Natural killer cell (primary cell): ENCODE measurements around the gene RPEL1. TPM values are rescaled to one million over a fixed set of nuclear protein-coding genes. Genes with fewer than 3 reads are reported as not detected.
"Not testable (repeated sequence)": the region's sequence is repeated elsewhere in the genome, so short reads cannot be mapped to it uniquely, and the experiment has no call there.

Source experiments
- ATAC-seq, 3 donors: fragments of 150-1000 bp in 2 of 3; fragments of 200-7000 bp in 1 of 3; cut with Tn5 transposase; 1 replicate in 1 of 3; 2 replicates in 2 of 3; pipeline ENCODE4 v1.10.0; 2021; ENCODE audit warnings: mild to moderate bottlenecking in 2 of 3, moderate library complexity in 2 of 3
- DNase-seq, 2 donors: peaks; one replicate each; pipeline versions ENCODE4 v3.0.0 to v3.0.0-alpha.2; 2013 to 2021; ENCODE audit warnings: mixed read lengths in 1 of 2
- H3K27ac ChIP-seq: one replicate; pipeline ENCODE4 v1.5.1; 2013; ENCODE audit warnings: mild to moderate bottlenecking, low read length
- H3K27me3 ChIP-seq: one replicate; pipeline ENCODE4 v1.6.1; 2013; ENCODE audit warnings: low read length; ENCODE audit not compliant: control insufficient read depth, insufficient read depth
- H3K36me3 ChIP-seq: one replicate; pipeline ENCODE4 v1.6.1; 2013; ENCODE audit warnings: low read length; ENCODE audit not compliant: control insufficient read depth, insufficient read depth
- H3K4me1 ChIP-seq: one replicate; pipeline ENCODE4 v1.6.1; 2013; ENCODE audit warnings: low read length; ENCODE audit not compliant: control insufficient read depth, insufficient read depth
- H3K4me3 ChIP-seq: one replicate; pipeline ENCODE4 v1.5.1; 2013; ENCODE audit warnings: low read length
- H3K9me3 ChIP-seq: one replicate; pipeline ENCODE4 v1.6.1; 2013; ENCODE audit warnings: low read length; ENCODE audit not compliant: control insufficient read depth, insufficient read depth
- H3K27ac Mint-ChIP-seq, 2 donors: one replicate each; pipeline ENCODE4 v1.8.0; 2022; ENCODE audit warnings: mild to moderate bottlenecking in 2 of 2, mixed read lengths in 2 of 2, moderate library complexity in 1 of 2
- H3K27me3 Mint-ChIP-seq, 2 donors: one replicate each; pipeline ENCODE4 v1.8.0; 2022; ENCODE audit warnings: low read depth in 2 of 2, mixed read lengths in 2 of 2
- H3K36me3 Mint-ChIP-seq: one replicate; pipeline ENCODE4 v1.8.0; 2022; ENCODE audit warnings: mixed read lengths
- H3K4me1 Mint-ChIP-seq, 2 donors: one replicate each; pipeline ENCODE4 v1.8.0; 2022; ENCODE audit warnings: mixed read lengths in 2 of 2
- H3K4me3 Mint-ChIP-seq: one replicate; pipeline ENCODE4 v1.8.0; 2022; ENCODE audit warnings: mild to moderate bottlenecking, moderate library complexity, mixed read lengths
- H3K9me3 Mint-ChIP-seq, 2 donors: one replicate each; pipeline ENCODE4 v1.8.0; 2022; ENCODE audit warnings: mixed read lengths in 2 of 2
- WGBS: methylation state at CpG from one replicate; pipeline ENCODE4 v1.1.7; 2013; ENCODE audit warnings: missing lambda C conversion rate; ENCODE audit not compliant: insufficient coverage; 5-methylcytosine and 5-hydroxymethylcytosine counted together
- intact Hi-C: fragments of 100-400 bp; cut with micrococcal nuclease; formaldehyde crosslinking; loops from one replicate; pipeline ENCODE4 v1.14.2; 2022
- total RNA-seq, 4 donors: library from RNA; stranded (reverse); fragments of 120-200 nt in 1 of 4; gene quantifications; one replicate each; pipeline versions ENCODE4 v1.2.3 to v1.2.4, GENCODE V29; 2013 to 2022
- TF ChIP-seq, protein P1 (sequence below): fragments of 200-600 bp; IDR thresholded peaks from one replicate; pipeline ENCODE4 v1.8.0; 2022; ENCODE audit warnings: antibody characterized with exemption

RPEL1 gene
- total RNA-seq, 3 donors from 2014 or later (not counting 1 experiment from before 2014, with no cell fraction given): not detected

DNA sequence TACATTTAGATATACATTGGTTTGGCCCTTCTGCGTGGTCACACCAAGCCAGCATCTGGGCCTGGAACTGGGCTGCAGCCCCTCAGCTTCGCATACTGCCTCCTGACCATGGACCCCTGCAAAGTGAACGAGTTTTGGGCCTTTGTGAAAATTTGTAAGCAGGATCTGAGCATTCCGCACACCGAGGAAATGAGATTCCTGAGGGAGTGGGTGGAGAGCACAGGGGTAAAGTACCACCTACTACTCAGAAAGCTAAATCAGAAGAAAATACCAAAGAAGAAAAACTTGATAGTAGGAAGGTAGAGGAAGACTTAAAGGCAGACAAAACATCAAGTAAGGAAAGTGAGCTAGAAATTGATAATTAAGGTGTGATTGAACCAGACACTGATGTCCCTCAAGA lies 30.1 kb upstream of the RPEL1 start:
- H3K27ac Mint-ChIP-seq: no peak overlapping the region
- H3K36me3 ChIP-seq: no peaks in the 10 kb centered on the region

DNA sequence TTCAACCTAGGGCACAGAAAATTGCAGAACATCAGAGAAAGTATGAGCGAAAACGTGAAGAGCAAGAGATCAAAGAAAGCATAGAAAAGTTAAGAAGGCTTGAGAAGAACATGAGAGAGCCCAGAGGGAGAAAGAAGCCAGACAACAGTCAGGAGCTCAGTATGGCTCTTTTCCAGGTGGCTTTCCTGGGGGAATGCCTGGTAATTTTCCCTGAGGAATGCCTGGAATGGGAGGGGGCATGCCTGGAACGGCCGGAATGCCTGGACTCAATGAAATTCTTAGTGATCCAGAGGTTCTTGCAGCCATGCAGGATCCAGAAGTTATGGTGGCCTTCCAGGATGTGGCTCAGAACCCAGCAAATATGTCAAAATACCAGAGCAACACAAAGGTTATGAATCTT lies 29.3 kb upstream of the RPEL1 start:
- H3K9me3 Mint-ChIP-seq, H3K36me3 ChIP-seq, H3K27ac Mint-ChIP-seq, intact Hi-C loops, DNase-seq, H3K4me3 ChIP-seq, H3K27me3 ChIP-seq, ATAC-seq, H3K4me1 ChIP-seq, H3K27me3 Mint-ChIP-seq, H3K4me1 Mint-ChIP-seq, H3K4me3 Mint-ChIP-seq, H3K9me3 ChIP-seq, H3K36me3 Mint-ChIP-seq, H3K27ac ChIP-seq: not testable (repeated sequence)
- WGBS: 87% methylated on average over 4 of the region's 4 CpGs

More for the DNA sequence above, 30.1 kb upstream of the RPEL1 start:
- Histone ChIP-seq H3K27me3 (no peaks in the 10 kb centered on the region), H3K4me1 (no peaks in the 10 kb centered on the region), H3K27ac (no peak overlapping the region), H3K9me3 (no peaks in the 10 kb centered on the region), H3K4me3 (no peak overlapping the region)
- intact Hi-C loops: no loop called here
- DNase-seq (no peak), ATAC-seq (no peak)
- Mint-ChIP-seq H3K4me3 (no peak overlapping the region), H3K4me1 (no peaks in the 10 kb centered on the region), H3K36me3 (no peaks in the 10 kb centered on the region), H3K9me3 (peaks cover 4 to 6% of the 10 kb centered on the region in 2 donors), H3K27me3 (no peaks in the 10 kb centered on the region)
- 79% methylated on average over 3 of the region's 5 CpGs for WGBS
- TF ChIP-seq, protein P1, sequence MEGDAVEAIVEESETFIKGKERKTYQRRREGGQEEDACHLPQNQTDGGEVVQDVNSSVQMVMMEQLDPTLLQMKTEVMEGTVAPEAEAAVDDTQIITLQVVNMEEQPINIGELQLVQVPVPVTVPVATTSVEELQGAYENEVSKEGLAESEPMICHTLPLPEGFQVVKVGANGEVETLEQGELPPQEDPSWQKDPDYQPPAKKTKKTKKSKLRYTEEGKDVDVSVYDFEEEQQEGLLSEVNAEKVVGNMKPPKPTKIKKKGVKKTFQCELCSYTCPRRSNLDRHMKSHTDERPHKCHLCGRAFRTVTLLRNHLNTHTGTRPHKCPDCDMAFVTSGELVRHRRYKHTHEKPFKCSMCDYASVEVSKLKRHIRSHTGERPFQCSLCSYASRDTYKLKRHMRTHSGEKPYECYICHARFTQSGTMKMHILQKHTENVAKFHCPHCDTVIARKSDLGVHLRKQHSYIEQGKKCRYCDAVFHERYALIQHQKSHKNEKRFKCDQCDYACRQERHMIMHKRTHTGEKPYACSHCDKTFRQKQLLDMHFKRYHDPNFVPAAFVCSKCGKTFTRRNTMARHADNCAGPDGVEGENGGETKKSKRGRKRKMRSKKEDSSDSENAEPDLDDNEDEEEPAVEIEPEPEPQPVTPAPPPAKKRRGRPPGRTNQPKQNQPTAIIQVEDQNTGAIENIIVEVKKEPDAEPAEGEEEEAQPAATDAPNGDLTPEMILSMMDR: no peak

DNA sequence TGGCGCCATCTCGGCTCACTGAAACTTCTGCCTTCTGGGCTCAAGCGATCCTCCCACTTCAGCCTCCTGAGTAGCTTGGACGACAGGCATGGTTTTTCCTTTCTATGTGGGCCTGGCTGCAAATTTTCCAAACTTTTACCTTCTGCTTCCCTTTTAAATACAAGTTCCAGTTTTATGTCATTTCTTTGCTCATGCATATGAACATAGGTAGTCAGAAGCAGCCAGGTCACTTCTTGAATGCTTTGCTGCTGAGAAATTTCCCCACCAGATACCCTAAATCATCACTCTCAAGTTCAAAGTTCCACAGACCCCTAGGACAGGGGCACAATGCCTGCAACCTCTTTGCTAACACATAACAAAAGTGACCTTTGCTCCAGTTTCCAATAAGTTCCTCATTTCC lies 21.6 kb upstream of the RPEL1 start:
- 97% methylated on average over 4 of the region's 4 CpGs for WGBS
- H3K27me3 ChIP-seq: no peaks in the 10 kb centered on the region
- Mint-ChIP-seq H3K4me3 (no peak overlapping the region), H3K27ac (no peak overlapping the region), H3K9me3 (peaks cover 3 to 8% of the 10 kb centered on the region in 2 donors), H3K27me3 (peaks cover 0 to 2% of the 10 kb centered on the region in 2 donors), H3K4me1 (no peaks in the 10 kb centered on the region), H3K36me3 (peaks cover 11% of the 10 kb centered on the region)
- H3K4me3 ChIP-seq: no peak overlapping the region
- H3K27ac ChIP-seq: no peak overlapping the region
- intact Hi-C loops: no loop called here
- TF ChIP-seq, protein P1: no peak
- no peak for DNase-seq
- peaks cover 10% of the 10 kb centered on the region for H3K9me3 ChIP-seq
- no peaks in the 10 kb centered on the region for H3K36me3 ChIP-seq
- no peaks in the 10 kb centered on the region for H3K4me1 ChIP-seq
- no peak for ATAC-seq

DNA sequence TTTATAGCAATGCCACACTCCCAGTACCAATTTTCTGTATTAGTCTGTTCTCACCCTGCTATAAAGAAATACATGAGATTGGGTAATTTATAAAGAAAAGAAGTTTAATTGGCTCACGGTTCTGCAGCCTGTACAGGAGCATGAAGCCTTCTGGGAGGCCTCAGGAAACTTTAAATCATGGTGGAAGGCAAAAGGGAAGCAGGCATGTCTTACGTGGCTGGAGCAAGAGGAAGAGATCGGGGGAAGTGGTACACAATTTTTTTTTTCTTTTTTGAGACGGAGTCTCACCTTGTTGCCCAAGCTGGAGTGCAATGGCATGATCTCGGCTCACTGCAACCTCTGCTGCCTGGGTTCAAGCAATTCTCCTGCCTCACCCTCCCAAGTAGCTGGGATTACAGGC lies 21.0 kb upstream of the RPEL1 start:
- H3K4me3 ChIP-seq, ATAC-seq, H3K9me3 Mint-ChIP-seq, H3K9me3 ChIP-seq, H3K27ac ChIP-seq, DNase-seq, intact Hi-C loops, H3K36me3 ChIP-seq, H3K27me3 Mint-ChIP-seq, H3K4me1 ChIP-seq, H3K4me1 Mint-ChIP-seq, H3K27ac Mint-ChIP-seq, H3K27me3 ChIP-seq, H3K4me3 Mint-ChIP-seq: not testable (repeated sequence)
- 55% methylated on average over 5 of the region's 5 CpGs for WGBS
- peaks cover 11% of the 10 kb centered on the region for H3K36me3 Mint-ChIP-seq

DNA sequence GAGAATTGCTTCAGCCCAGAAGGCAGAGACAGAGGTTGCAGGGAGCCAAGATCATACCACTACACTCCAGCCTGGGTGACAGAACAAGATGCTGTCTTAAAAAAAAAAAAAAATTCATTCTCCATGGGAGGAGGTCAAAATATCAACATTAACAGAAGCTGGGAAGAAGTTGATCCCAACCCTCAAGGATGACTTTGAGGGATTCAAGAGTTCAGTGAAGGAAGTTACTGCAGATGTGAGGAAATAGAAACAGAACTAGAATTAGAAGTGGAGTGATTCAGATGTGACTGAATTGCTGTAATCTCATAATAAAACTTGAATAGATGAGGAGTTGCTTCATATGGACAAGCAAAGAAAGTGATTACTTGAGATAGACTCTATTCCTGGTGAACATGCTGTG lies 19.7 kb upstream of the RPEL1 start:
- Mint-ChIP-seq H3K27ac (no peak overlapping the region), H3K9me3 (peaks cover 3 to 8% of the 10 kb centered on the region in 2 donors)
- intact Hi-C loops: no loop called here

More for the DNA sequence above, 19.7 kb upstream of the RPEL1 start:
- Mint-ChIP-seq H3K4me1 (no peaks in the 10 kb centered on the region), H3K4me3 (no peak overlapping the region), H3K27me3 (peaks cover 0 to 2% of the 10 kb centered on the region in 2 donors), H3K36me3 (peaks cover 11% of the 10 kb centered on the region)
- no peaks in the 10 kb centered on the region for H3K4me1 ChIP-seq
- TF ChIP-seq, protein P1: no peak
- H3K9me3 ChIP-seq: peaks cover 10% of the 10 kb centered on the region
- H3K27me3 ChIP-seq: no peaks in the 10 kb centered on the region
- no peak for ATAC-seq
- DNase-seq: no peak
- no peak overlapping the region for H3K4me3 ChIP-seq
- H3K27ac ChIP-seq: no peak overlapping the region
- no peaks in the 10 kb centered on the region for H3K36me3 ChIP-seq
